ENCODE measurements around the gene NTMT1.

The NTMT1 gene

DNA sequence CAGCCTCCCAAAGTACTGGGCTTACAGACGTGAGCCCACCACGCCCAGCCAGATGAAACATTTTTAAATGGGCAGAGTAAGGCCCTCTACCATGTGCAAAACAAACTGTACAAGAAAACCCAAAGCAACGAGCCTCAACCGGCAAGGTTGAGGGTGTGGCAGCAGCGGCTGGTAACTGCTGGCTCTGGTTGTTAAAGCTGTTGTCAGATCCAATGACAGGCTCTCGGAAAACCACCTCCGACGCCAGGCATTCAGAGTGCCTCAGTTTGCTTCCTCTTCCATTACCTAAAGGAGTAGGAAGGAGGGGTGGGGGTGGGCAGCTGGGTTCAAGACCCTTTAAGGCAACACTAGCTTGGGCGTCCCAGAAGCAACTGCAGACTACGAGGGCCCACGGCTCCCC is 18.4 kb downstream of the NTMT1 start:
- H3K9me3 ChIP-seq (ENCODE audit: control insufficient read depth, low read length) = no peaks in the 10 kb centered on the region
- no peaks in the 10 kb centered on the region for H3K36me3 ChIP-seq (ENCODE audit: control insufficient read depth, insufficient read depth, low read length)
- H3K4me3 ChIP-seq (ENCODE audit: insufficient read depth, low read depth, low read length) = no peak overlapping the region
- H3K27me3 ChIP-seq (ENCODE audit: control insufficient read depth, insufficient read depth, low read length, poor library complexity, severe bottlenecking) = no peaks in the 10 kb centered on the region
- peaks cover 13% of the 10 kb centered on the region for H3K4me1 ChIP-seq (ENCODE audit: control insufficient read depth, insufficient read depth, low read length)
- H3K27ac ChIP-seq (ENCODE audit: insufficient read depth, low read depth, low read length, poor library complexity, severe bottlenecking) = no peak overlapping the region
- WGBS, 2 experiments = 89 to 90% methylated on average over 10 to 11 of the region's 11 CpGs

DNA sequence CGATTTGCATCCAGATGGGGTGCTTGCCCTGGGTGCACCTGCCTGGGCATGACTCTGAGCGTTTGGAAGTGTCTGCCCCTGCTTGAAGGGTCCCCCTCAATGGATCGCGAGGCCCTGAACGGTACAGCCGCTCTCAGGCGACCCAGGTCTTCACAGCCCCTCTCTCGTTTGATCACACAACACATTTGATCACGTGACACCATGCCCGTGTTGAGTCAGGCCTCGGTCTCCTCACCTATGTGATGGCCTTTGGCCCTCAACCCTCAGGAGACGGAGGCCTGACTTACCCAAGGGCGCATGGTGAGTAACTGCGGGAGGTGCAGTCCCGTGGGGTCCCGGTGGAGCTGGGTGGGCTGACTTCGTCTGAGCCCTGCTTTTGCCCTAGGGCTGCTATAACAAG is 18.9 kb downstream of the NTMT1 start:
- H3K27me3 ChIP-seq (ENCODE audit: control insufficient read depth, insufficient read depth, low read length, poor library complexity, severe bottlenecking) = no peaks in the 10 kb centered on the region
- H3K4me1 ChIP-seq (ENCODE audit: control insufficient read depth, insufficient read depth, low read length) = peaks cover 13% of the 10 kb centered on the region
- no peak overlapping the region for H3K4me3 ChIP-seq (ENCODE audit: insufficient read depth, low read depth, low read length)
- 91% methylated on average over 17 of the region's 17 CpGs for WGBS, 2 experiments
- no peaks in the 10 kb centered on the region for H3K36me3 ChIP-seq (ENCODE audit: control insufficient read depth, insufficient read depth, low read length)
- H3K9me3 ChIP-seq (ENCODE audit: control insufficient read depth, low read length) = no peaks in the 10 kb centered on the region
- H3K27ac ChIP-seq (ENCODE audit: insufficient read depth, low read depth, low read length, poor library complexity, severe bottlenecking) = no peak overlapping the region

DNA sequence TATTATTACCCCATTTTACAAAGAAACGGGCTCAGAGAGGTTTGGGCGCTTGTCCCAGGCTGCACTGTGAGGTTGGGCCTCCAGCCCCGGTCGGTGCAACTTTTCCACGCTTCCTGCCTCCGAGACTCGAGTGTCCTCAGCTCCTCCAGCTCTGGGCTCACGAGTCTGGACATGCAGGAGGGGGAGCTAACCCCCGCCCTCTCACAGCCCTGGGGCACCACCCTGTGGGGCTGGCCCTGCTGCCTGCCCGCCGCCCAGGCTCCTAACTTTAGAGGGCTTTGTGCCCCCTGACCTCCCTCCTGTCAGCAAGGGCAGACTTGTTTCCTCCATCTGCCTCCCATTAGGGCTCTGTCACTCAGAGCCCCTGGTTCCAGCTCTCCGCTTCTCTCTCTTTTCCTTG is 20.3 kb downstream of the NTMT1 start:
- Histone ChIP-seq H3K9me3 (ENCODE audit: control insufficient read depth, low read length) (no peaks in the 10 kb centered on the region), H3K27me3 (ENCODE audit: control insufficient read depth, insufficient read depth, low read length, poor library complexity, severe bottlenecking) (no peaks in the 10 kb centered on the region), H3K4me1 (ENCODE audit: control insufficient read depth, insufficient read depth, low read length) (peaks cover 3% of the 10 kb centered on the region), H3K4me3 (ENCODE audit: insufficient read depth, low read depth, low read length) (no peak overlapping the region), H3K27ac (ENCODE audit: insufficient read depth, low read depth, low read length, poor library complexity, severe bottlenecking) (no peak overlapping the region), H3K36me3 (ENCODE audit: control insufficient read depth, insufficient read depth, low read length) (no peaks in the 10 kb centered on the region)
- WGBS, 2 experiments = 87% methylated on average over 12 of the region's 12 CpGs

DNA sequence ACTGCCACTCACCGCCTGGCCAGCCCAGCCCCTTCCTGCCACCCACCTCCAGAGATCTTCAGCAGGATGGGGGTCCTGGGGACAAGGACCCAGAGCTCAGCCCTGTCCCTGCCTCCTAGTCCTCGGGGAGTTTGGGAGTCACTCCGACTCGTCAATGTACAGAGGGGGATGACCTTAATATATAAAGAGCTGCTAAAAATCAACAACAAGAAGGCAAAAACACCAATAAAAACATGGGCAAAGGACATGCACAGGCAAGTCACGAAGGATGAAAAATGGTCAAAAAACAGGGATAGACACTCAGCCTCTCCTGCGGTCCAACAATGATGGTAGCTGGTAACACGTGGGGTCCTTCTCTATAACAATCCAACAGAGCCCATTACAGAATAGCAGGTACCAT is 20.7 kb downstream of the NTMT1 start:
- Histone ChIP-seq H3K27ac (ENCODE audit: insufficient read depth, low read depth, low read length, poor library complexity, severe bottlenecking) (no peak overlapping the region), H3K4me1 (ENCODE audit: control insufficient read depth, insufficient read depth, low read length) (peaks cover 3% of the 10 kb centered on the region), H3K9me3 (ENCODE audit: control insufficient read depth, low read length) (no peaks in the 10 kb centered on the region), H3K4me3 (ENCODE audit: insufficient read depth, low read depth, low read length) (no peak overlapping the region), H3K27me3 (ENCODE audit: control insufficient read depth, insufficient read depth, low read length, poor library complexity, severe bottlenecking) (no peaks in the 10 kb centered on the region), H3K36me3 (ENCODE audit: control insufficient read depth, insufficient read depth, low read length) (no peaks in the 10 kb centered on the region)
- WGBS, 2 experiments = 94% methylated on average over 7 of the region's 7 CpGs

DNA sequence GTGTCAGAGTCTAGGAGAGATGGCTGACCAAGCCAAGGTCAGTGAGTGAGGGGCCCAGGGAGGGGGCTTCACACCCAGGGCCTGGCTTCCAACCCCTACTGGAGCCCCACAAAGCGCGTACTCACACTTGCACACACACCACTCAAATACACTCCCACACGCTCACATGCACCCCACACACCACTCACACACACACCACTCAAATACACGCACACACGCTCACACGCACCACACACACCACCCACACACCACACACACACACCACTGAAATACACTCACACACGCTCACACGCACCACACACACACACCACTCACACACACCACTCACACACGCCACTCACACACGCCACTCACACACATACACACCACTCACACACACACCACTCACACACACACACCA is 21.7 kb downstream of the NTMT1 start:
- H3K36me3 ChIP-seq (ENCODE audit: control insufficient read depth, insufficient read depth, low read length) = no peaks in the 10 kb centered on the region
- peaks cover 3% of the 10 kb centered on the region for H3K4me1 ChIP-seq (ENCODE audit: control insufficient read depth, insufficient read depth, low read length)
- no peak overlapping the region for H3K27ac ChIP-seq (ENCODE audit: insufficient read depth, low read depth, low read length, poor library complexity, severe bottlenecking)
- H3K9me3 ChIP-seq (ENCODE audit: control insufficient read depth, low read length) = no peaks in the 10 kb centered on the region
- 80 to 83% methylated on average over 10 of the region's 10 CpGs for WGBS, 2 experiments
- H3K4me3 ChIP-seq (ENCODE audit: insufficient read depth, low read depth, low read length) = no peak overlapping the region
- H3K27me3 ChIP-seq (ENCODE audit: control insufficient read depth, insufficient read depth, low read length, poor library complexity, severe bottlenecking) = no peaks in the 10 kb centered on the region

DNA sequence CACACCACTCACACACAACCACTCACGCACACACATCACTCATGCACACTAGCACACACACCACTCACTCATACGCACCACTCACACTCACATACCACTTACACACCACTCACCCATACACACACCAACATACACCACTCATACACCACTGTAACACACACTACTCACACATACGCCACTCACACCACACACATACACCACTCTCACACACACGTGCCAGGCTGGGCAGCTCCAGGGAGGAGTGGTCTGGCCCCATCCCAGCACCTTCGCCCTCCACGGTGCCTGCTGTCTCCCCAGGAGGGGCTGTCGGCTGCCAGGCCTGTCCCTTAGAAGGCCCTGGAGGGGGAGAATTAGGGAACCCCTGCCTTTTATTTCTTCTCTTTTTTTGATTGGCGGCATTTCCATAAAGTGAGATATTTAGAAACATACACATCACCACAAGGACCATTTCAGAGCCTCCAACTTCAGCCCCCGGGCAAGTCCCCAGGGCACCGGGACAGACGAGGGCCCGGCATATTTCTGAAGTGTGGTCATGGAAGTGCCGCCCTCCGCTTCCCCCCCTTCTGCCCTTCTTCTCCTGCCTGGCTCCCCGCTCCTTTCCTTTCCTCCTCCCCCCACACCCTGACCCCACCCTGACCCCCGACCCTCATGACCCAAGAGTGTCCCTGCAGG is 22.3 kb downstream of the NTMT1 start:
- 81 to 84% methylated on average over 16 of the region's 16 CpGs for WGBS, 2 experiments
- Histone ChIP-seq H3K27me3 (ENCODE audit: control insufficient read depth, insufficient read depth, low read length, poor library complexity, severe bottlenecking) (no peaks in the 10 kb centered on the region), H3K4me3 (ENCODE audit: insufficient read depth, low read depth, low read length) (no peak overlapping the region), H3K36me3 (ENCODE audit: control insufficient read depth, insufficient read depth, low read length) (no peaks in the 10 kb centered on the region), H3K9me3 (ENCODE audit: control insufficient read depth, low read length) (no peaks in the 10 kb centered on the region), H3K27ac (ENCODE audit: insufficient read depth, low read depth, low read length, poor library complexity, severe bottlenecking) (no peak overlapping the region), H3K4me1 (ENCODE audit: control insufficient read depth, insufficient read depth, low read length) (peaks cover 3% of the 10 kb centered on the region)

DNA sequence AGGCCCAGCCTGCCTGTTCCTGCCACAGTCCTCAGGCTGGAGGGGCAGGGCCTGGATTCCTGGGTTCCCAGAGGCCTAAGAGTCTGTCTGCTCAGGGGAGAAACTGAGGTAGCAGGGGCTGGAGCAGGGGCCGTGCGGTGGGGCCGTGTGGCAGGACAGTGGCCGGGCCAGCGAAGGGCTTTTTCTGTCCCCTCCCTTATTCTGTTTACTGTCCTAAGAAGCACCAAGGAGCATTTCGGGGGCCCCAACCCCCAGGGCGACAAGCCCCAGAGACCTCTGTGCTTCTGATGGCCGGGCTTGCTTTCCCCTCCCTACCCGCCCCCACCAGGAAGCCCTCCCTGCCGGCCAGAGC is 22.8 kb downstream of the NTMT1 start:
- H3K27ac ChIP-seq (ENCODE audit: insufficient read depth, low read depth, low read length, poor library complexity, severe bottlenecking) = no peak overlapping the region
- peaks cover 3% of the 10 kb centered on the region for H3K4me1 ChIP-seq (ENCODE audit: control insufficient read depth, insufficient read depth, low read length)
- no peaks in the 10 kb centered on the region for H3K36me3 ChIP-seq (ENCODE audit: control insufficient read depth, insufficient read depth, low read length)
- H3K4me3 ChIP-seq (ENCODE audit: insufficient read depth, low read depth, low read length) = no peak overlapping the region
- no peaks in the 10 kb centered on the region for H3K9me3 ChIP-seq (ENCODE audit: control insufficient read depth, low read length)
- 85% methylated on average over 10 of the region's 10 CpGs for WGBS, 2 experiments
- no peaks in the 10 kb centered on the region for H3K27me3 ChIP-seq (ENCODE audit: control insufficient read depth, insufficient read depth, low read length, poor library complexity, severe bottlenecking)

DNA sequence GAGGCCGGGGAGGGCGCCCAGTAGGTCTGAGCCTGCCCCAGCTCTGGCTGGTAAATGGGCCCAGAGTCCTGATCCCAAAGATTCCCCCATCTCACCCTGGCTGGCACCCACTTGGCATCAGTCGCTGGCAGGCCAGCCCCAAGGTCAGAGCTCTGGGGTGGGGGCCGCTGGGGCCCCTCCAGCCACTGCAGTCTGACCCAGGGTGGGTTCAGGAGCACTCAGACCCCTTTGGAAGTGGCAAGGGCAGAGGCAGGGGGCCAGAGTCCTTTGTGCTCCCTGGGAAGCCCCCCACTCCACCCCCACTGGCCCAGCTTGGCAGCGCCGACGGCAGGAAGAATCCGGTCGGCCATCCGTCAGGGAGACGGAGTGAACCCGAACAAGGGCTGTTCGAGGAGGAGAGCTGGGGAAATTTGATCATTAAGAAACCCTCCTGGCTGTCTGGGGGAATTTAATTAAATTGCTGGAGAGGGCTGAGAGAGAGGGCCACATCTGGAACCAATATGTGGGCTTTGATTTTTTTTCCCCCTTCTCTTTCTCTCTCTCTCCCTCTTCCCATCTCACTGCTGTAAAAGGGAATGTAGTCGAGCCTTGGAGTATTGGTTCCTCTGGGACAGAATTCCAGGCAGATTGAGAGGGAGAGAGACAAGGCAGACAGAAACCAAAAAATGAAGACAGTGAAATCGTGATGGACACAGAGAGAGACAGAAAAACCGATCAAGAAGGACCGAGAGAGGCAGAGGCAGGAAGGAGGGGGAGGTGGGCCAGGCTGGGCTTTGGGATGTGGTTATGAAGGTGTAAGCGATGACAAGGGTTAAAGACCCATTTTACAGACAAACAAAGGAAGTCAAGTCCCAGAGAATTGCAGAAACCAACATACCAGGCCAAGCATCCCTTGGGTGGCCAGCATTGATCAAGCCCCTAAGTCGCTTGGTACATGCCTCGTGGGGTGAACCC is 24.0 kb downstream of the NTMT1 start:
- no peaks in the 10 kb centered on the region for H3K27me3 ChIP-seq (ENCODE audit: control insufficient read depth, insufficient read depth, low read length, poor library complexity, severe bottlenecking)
- H3K9me3 ChIP-seq (ENCODE audit: control insufficient read depth, low read length) = no peaks in the 10 kb centered on the region
- H3K27ac ChIP-seq (ENCODE audit: insufficient read depth, low read depth, low read length, poor library complexity, severe bottlenecking) = no peak overlapping the region
- WGBS, 2 experiments = 89 to 91% methylated on average over 20 of the region's 20 CpGs
- H3K36me3 ChIP-seq (ENCODE audit: control insufficient read depth, insufficient read depth, low read length) = no peaks in the 10 kb centered on the region
- no peak overlapping the region for H3K4me3 ChIP-seq (ENCODE audit: insufficient read depth, low read depth, low read length)
- peaks cover 3% of the 10 kb centered on the region for H3K4me1 ChIP-seq (ENCODE audit: control insufficient read depth, insufficient read depth, low read length)

DNA sequence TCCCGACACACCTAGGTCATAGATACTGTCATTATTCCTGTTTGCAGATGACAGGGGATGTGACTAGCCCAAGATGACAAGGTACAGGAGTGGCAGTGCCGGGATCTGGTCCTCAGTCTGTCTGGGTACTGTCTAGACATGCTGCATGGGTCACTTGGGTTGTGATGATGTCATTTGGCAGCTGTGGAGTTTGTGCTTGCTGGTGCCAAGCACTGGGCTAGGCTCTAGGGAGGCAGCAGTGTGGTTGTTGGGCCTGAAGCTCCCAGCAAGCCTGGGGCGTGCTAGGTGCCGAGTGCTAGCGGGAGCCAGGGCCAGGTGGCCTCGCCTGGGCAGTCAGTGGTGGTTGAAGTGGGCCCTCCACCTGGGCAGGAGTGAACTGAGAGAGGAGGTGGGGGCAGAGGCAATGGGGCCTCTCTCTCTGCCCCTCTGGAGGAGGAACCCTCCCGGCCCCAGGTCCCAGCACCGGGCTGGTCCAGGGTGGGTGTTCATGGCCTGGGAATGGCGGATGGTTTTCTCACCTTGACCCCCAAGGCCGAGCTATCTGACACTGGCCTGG is 24.8 kb downstream of the NTMT1 start:
- Histone ChIP-seq H3K4me3 (ENCODE audit: insufficient read depth, low read depth, low read length) (no peak overlapping the region), H3K9me3 (ENCODE audit: control insufficient read depth, low read length) (no peaks in the 10 kb centered on the region), H3K27ac (ENCODE audit: insufficient read depth, low read depth, low read length, poor library complexity, severe bottlenecking) (no peak overlapping the region), H3K4me1 (ENCODE audit: control insufficient read depth, insufficient read depth, low read length) (peaks cover 3% of the 10 kb centered on the region), H3K27me3 (ENCODE audit: control insufficient read depth, insufficient read depth, low read length, poor library complexity, severe bottlenecking) (no peaks in the 10 kb centered on the region), H3K36me3 (ENCODE audit: control insufficient read depth, insufficient read depth, low read length) (no peaks in the 10 kb centered on the region)
- WGBS, 2 experiments = 93 to 95% methylated on average over 10 of the region's 10 CpGs

DNA sequence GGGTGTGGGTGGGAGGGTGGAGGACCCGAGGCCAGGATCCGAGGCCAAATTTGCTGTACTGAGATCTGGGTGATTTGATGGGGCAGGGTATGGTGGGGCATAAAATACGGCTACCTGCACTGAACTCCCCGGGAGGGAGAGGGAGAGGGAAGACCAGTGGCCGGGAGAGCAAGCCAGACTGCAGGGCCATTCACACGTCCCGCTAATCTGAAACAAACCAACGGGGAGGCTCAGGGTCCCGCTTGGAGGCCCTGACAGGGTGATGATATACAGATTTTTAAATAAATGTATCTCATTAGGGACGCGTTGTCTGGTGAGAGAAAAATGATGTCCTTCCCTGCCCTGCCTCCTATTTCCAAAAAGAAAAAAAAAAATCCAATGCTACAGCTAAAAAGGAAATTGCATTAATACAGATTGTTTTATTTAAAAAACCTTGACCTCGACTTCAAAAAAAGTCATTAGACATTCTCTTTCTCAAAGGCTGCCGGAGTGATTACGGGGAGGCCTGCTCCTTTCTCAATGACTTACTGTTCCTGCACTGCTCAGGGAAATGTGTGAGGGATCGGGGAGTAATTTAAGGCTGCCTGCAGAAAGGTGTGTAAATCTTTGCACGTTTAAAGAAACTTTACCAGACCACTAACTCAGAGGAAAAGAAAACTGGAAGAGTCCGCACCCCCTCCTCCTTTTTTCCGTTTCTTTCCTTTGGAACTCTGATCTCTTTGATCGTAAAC is 28.0 kb downstream of the NTMT1 start:
- H3K27me3 ChIP-seq (ENCODE audit: control insufficient read depth, insufficient read depth, low read length, poor library complexity, severe bottlenecking) = no peaks in the 10 kb centered on the region
- no peaks in the 10 kb centered on the region for H3K36me3 ChIP-seq (ENCODE audit: control insufficient read depth, insufficient read depth, low read length)
- H3K27ac ChIP-seq (ENCODE audit: insufficient read depth, low read depth, low read length, poor library complexity, severe bottlenecking) = no peak overlapping the region
- 75 to 77% methylated on average over 17 to 19 of the region's 19 CpGs for WGBS, 2 experiments
- no peaks in the 10 kb centered on the region for H3K4me1 ChIP-seq (ENCODE audit: control insufficient read depth, insufficient read depth, low read length)
- H3K4me3 ChIP-seq (ENCODE audit: insufficient read depth, low read depth, low read length) = no peak overlapping the region
- no peaks in the 10 kb centered on the region for H3K9me3 ChIP-seq (ENCODE audit: control insufficient read depth, low read length)
